H9 (cell line): Measurements from ENCODE around the gene FNDC3B. TPM values are rescaled to one million over a fixed set of nuclear protein-coding genes. Genes with fewer than 3 reads are reported as not detected.

ENCODE experiments used
- DNase-seq: peaks from one replicate; pipeline ENCODE4 v3.0.0-alpha.2; 2017
- H2AFZ ChIP-seq: one replicate; pipeline ENCODE4 v1.6.1; 2013; ENCODE audit warnings: mild to moderate bottlenecking, low read length, control low read depth, moderate library complexity
- H2AK5ac ChIP-seq: 2 replicates; pipeline ENCODE4 v1.6.1; 2013; ENCODE audit warnings: low read length, control low read depth, mixed read lengths; ENCODE audit not compliant: insufficient read length
- H2BK120ac ChIP-seq: one replicate; pipeline ENCODE4 v1.6.1; 2013; ENCODE audit warnings: low read depth, mild to moderate bottlenecking, low read length, control low read depth, inconsistent platforms; ENCODE audit not compliant: poor library complexity, severe bottlenecking
- H2BK12ac ChIP-seq: 2 replicates; pipeline ENCODE4 v1.6.1; 2013; ENCODE audit warnings: low read length, control low read depth, mixed read lengths, low read depth; ENCODE audit not compliant: insufficient read length
- H2BK15ac ChIP-seq: 2 replicates; pipeline ENCODE4 v1.6.1; 2013; ENCODE audit warnings: low read depth, low read length, control low read depth
- H2BK20ac ChIP-seq: one replicate; pipeline ENCODE4 v1.6.1; 2013; ENCODE audit warnings: low read depth, mild to moderate bottlenecking, low read length, control low read depth, inconsistent platforms; ENCODE audit not compliant: poor library complexity, severe bottlenecking
- H2BK5ac ChIP-seq: 2 replicates; pipeline ENCODE4 v1.6.1; 2013; ENCODE audit warnings: low read length, control low read depth, mixed read lengths; ENCODE audit not compliant: insufficient read length
- H3K14ac ChIP-seq: 2 replicates; pipeline ENCODE4 v1.6.1; 2013; ENCODE audit warnings: low read length, control low read depth; ENCODE audit not compliant: insufficient read depth
- H3K18ac ChIP-seq: 2 replicates; pipeline ENCODE4 v1.6.1; 2013; ENCODE audit warnings: low read depth, mild to moderate bottlenecking, mixed read lengths, low read length, control low read depth; ENCODE audit not compliant: insufficient read length
- H3K23ac ChIP-seq: 2 replicates; pipeline ENCODE4 v1.6.1; 2013; ENCODE audit warnings: low read length, control low read depth, mixed read lengths, low read depth; ENCODE audit not compliant: insufficient read length
- H3K23me2 ChIP-seq: 2 replicates; pipeline ENCODE4 v1.6.1; 2013; ENCODE audit warnings: low read depth, mild to moderate bottlenecking, mixed read lengths, low read length, control low read depth; ENCODE audit not compliant: insufficient read length, poor library complexity, severe bottlenecking
- H3K27ac ChIP-seq: 2 replicates; pipeline ENCODE4 v1.5.1; 2013; ENCODE audit warnings: low read length, control low read depth, mixed read lengths, low read depth; ENCODE audit not compliant: insufficient read length
- H3K27me3 ChIP-seq: 2 replicates; pipeline ENCODE4 v1.6.1; 2013; ENCODE audit warnings: low read length, control low read depth, inconsistent platforms; ENCODE audit not compliant: insufficient read depth
- H3K4ac ChIP-seq: 2 replicates; pipeline ENCODE4 v1.6.1; 2013; ENCODE audit warnings: low read depth, mild to moderate bottlenecking, control low read depth, inconsistent platforms, low read length, moderate library complexity
- H3K4me1 ChIP-seq: 2 replicates; pipeline ENCODE4 v1.6.1; 2013; ENCODE audit warnings: low read length, control low read depth, inconsistent platforms; ENCODE audit not compliant: insufficient read depth
- H3K4me2 ChIP-seq: 2 replicates; pipeline ENCODE4 v1.6.1; 2013; ENCODE audit warnings: low read length, control low read depth, mixed read lengths; ENCODE audit not compliant: insufficient read length, insufficient read depth
- H3K56ac ChIP-seq: 2 replicates; pipeline ENCODE4 v1.6.1; 2013; ENCODE audit warnings: low read depth, mild to moderate bottlenecking, mixed read lengths, low read length, control low read depth; ENCODE audit not compliant: insufficient read length
- H3K79me1 ChIP-seq: 2 replicates; pipeline ENCODE4 v1.6.1; 2013; ENCODE audit warnings: low read depth, mild to moderate bottlenecking, moderate library complexity, low read length, control low read depth, inconsistent platforms; ENCODE audit not compliant: insufficient read depth, poor library complexity, severe bottlenecking
- H3K79me2 ChIP-seq: 2 replicates; pipeline ENCODE4 v1.6.1; 2013; ENCODE audit warnings: low read length, control low read depth, inconsistent platforms; ENCODE audit not compliant: insufficient read depth
- H3K9ac ChIP-seq: 2 replicates; pipeline ENCODE4 v1.6.1; 2013; ENCODE audit warnings: low read length, control low read depth, mixed read lengths; ENCODE audit not compliant: insufficient read length; ENCODE audit errors: extremely low read depth
- H3K9me3 ChIP-seq: one replicate; pipeline ENCODE4 v1.6.1; 2013; ENCODE audit warnings: low read depth, low read length, inconsistent platforms; ENCODE audit not compliant: control insufficient read depth
- H3T11ph ChIP-seq: one replicate; pipeline ENCODE4 v1.6.1; 2013; ENCODE audit warnings: mild to moderate bottlenecking, low read length, control low read depth, inconsistent platforms
- H4K20me1 ChIP-seq: one replicate; pipeline ENCODE4 v1.6.1; 2013; ENCODE audit not compliant: control insufficient read depth, insufficient read length, insufficient read depth
- H4K5ac ChIP-seq: 2 replicates; pipeline ENCODE4 v1.6.1; 2013; ENCODE audit warnings: low read depth, mild to moderate bottlenecking, mixed read lengths, low read length, control low read depth; ENCODE audit not compliant: insufficient read length
- H4K8ac ChIP-seq: replicated peaks from 2 replicates; pipeline ENCODE4 v1.6.1; 2013; ENCODE audit warnings: low read length, control low read depth, mixed read lengths, low read depth; ENCODE audit not compliant: insufficient read length
- H4K91ac ChIP-seq: 2 replicates; pipeline ENCODE4 v1.6.1; 2013; ENCODE audit warnings: low read depth, mild to moderate bottlenecking, moderate library complexity, mixed read lengths, low read length, control low read depth; ENCODE audit not compliant: insufficient read length
- H3K27ac Mint-ChIP-seq, 3 experiments: 2 replicates in 2 of 3; 3 replicates in 1 of 3; pipeline ENCODE4 v1.8.0; 2020 to 2021; ENCODE audit warnings: mixed read lengths in 3 of 3, mild to moderate bottlenecking in 1 of 3, moderate library complexity in 1 of 3
- H3K27me3 Mint-ChIP-seq: 2 replicates; pipeline ENCODE4 v1.8.0; 2021; ENCODE audit warnings: low read depth, mild to moderate bottlenecking, moderate library complexity, mixed read lengths
- H3K36me3 Mint-ChIP-seq, 3 experiments: 2 replicates in 2 of 3; 3 replicates in 1 of 3; pipeline ENCODE4 v1.8.0; 2020 to 2021; ENCODE audit warnings: low read depth in 3 of 3, mixed read lengths in 3 of 3; ENCODE audit not compliant: insufficient read depth in 1 of 3
- H3K4me1 Mint-ChIP-seq, 2 experiments: 2 replicates each; pipeline ENCODE4 v1.8.0; 2020; ENCODE audit warnings: mixed read lengths in 2 of 2
- H3K4me3 Mint-ChIP-seq, 2 experiments: 2 replicates in 1 of 2; 3 replicates in 1 of 2; pipeline ENCODE4 v1.8.0; 2020 to 2021; ENCODE audit warnings: mild to moderate bottlenecking in 2 of 2, mixed read lengths in 2 of 2, moderate library complexity in 1 of 2
- H3K9me3 Mint-ChIP-seq, 2 experiments: 2 replicates in 1 of 2; 3 replicates in 1 of 2; pipeline ENCODE4 v1.8.0; 2020; ENCODE audit warnings: mild to moderate bottlenecking in 2 of 2, mixed read lengths in 2 of 2, moderate library complexity in 1 of 2
- CTCF ChIP-seq: fragments of 200-600 bp; sonication (generic); conservative IDR thresholded peaks from 3 replicates; pipeline ENCODE4 v1.8.0; 2021; ENCODE audit warnings: antibody characterized with exemption, mild to moderate bottlenecking
- WGBS: extraction: QIAGEN DNeasy Blood & Tissue Kit; methylation state at CpG from one replicate; pipeline ENCODE4 v1.1.7; 2013; ENCODE audit warnings: missing lambda C conversion rate, low lambda C conversion rate, mixed read lengths; ENCODE audit not compliant: insufficient read length; ENCODE audit errors: extremely low coverage; 5-methylcytosine and 5-hydroxymethylcytosine counted together
- total RNA-seq: library from RNA; stranded (reverse); gene quantifications from 2 replicates; pipeline ENCODE4 v1.2.1, GENCODE V29; 2021

The FNDC3B gene
- total RNA-seq, 1 experiment from 2014 or later = 43.8 TPM

GRCh38 chr3:172014145-172014544 is 25.2 kb upstream of the FNDC3B start:
- H2BK15ac ChIP-seq = no peak overlapping the region
- H2BK5ac ChIP-seq = no peak overlapping the region
- no peak for TF ChIP-seq CTCF
- no peak overlapping the region for H4K5ac ChIP-seq
- H4K20me1 ChIP-seq = no peaks in the 10 kb centered on the region
- no peak overlapping the region for H3K27ac Mint-ChIP-seq
- H3K4ac ChIP-seq = no peak overlapping the region
- H3K4me1 ChIP-seq = peaks cover 4% of the 10 kb centered on the region; the same call in 1 of the 2 replicates
- H3K23me2 ChIP-seq = no peaks in the 10 kb centered on the region
- H3K27ac ChIP-seq = no peak overlapping the region
- H3K9ac ChIP-seq = no peak overlapping the region
- no peak for DNase-seq
- H3K4me1 Mint-ChIP-seq = peaks cover 13 to 14% of the 10 kb centered on the region in 2 experiments
- no peaks in the 10 kb centered on the region for H3K79me1 ChIP-seq
- H3K18ac ChIP-seq = no peak overlapping the region
- peaks cover 0 to 4% (median 0%) of the 10 kb centered on the region in 3 experiments; a peak in 1 of 7 replicates for H3K36me3 Mint-ChIP-seq
- H3K79me2 ChIP-seq = no peaks in the 10 kb centered on the region
- no peaks in the 10 kb centered on the region for H3K27me3 ChIP-seq
- H3K9me3 ChIP-seq = no peaks in the 10 kb centered on the region
- H3K4me3 Mint-ChIP-seq = no peak overlapping the region
- H4K8ac ChIP-seq = no peak overlapping the region
- no peak overlapping the region for H3K4me2 ChIP-seq
- H3K14ac ChIP-seq = no peak overlapping the region
- no peak overlapping the region for H4K91ac ChIP-seq
- H2AFZ ChIP-seq = no peak overlapping the region
- WGBS = no CpG with 5 or more reads among the region's 5 CpGs
- no peak overlapping the region for H2AK5ac ChIP-seq
- no peak overlapping the region for H3T11ph ChIP-seq
- H2BK120ac ChIP-seq = no peak overlapping the region
- no peak overlapping the region for H3K23ac ChIP-seq
- H3K9me3 Mint-ChIP-seq = peaks cover 0 to 2% of the 10 kb centered on the region in 2 experiments; a peak in 2 of 5 replicates
- no peak overlapping the region for H2BK20ac ChIP-seq
- no peaks in the 10 kb centered on the region for H3K27me3 Mint-ChIP-seq
- H2BK12ac ChIP-seq = no peak overlapping the region
- no peak overlapping the region for H3K56ac ChIP-seq
